ENCODE data around the gene ABCC11. TPM values are rescaled to one million over a fixed set of nuclear protein-coding genes. Genes with fewer than 3 reads are reported as not detected.
"Not testable (repeated sequence)": the region's sequence is repeated elsewhere in the genome, so short reads cannot be mapped to it uniquely, and the experiment has no call there.

Gene ABCC11
- total RNA-seq, 2 donors from 2014 or later: 0.50 TPM; not detected in 1

DNA sequence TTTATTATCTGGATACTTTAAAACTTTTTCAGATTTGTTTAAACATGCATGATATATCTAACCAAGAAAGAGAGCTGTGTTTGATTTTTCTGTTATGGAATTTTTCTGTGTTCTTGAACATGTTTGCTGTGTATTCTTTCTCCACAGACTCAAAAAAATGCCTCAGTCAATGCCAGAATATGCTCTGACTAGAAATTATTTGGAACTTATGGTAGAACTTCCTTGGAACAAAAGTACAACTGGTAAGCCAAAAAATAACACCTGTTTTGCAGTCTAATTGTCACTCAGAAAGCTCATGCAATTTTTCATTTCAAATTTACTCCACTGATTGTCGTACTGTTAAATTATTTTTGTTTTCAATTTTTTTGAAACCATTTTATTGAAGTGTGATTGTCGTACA is 15.3 kb upstream of the ABCC11 start:
- no peak for DNase-seq (ENCODE audit: low spot score in 2 of 2)
- Mint-ChIP-seq H3K9me3 (peaks cover 0 to 8% of the 10 kb centered on the region in 2 donors), H3K27ac (no peak overlapping the region), H3K36me3 (peaks cover 28 to 47% of the 10 kb centered on the region in 2 donors)
- no peak for ATAC-seq

DNA sequence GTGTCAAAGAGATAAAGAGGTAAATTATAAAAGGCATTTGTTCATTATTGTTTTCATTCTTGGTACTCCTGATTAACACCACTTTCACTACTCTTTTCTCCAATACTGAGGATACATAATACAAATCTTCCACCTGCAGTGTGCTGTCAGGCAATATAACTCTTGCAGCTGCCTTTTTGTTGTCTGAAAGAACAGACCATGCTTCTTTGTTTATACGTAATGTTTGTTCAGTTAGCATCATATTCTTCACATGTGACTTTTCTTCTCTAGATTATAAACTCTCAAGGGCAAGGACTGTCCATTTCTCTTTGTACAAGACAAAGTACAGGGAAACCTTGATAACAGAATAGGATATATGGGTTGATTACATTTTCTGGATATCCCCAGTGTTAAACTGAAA is 14.2 kb upstream of the ABCC11 start:
- no peak overlapping the region for H3K27ac Mint-ChIP-seq
- ATAC-seq: no peak
- peaks cover 0 to 8% of the 10 kb centered on the region in 2 donors for H3K9me3 Mint-ChIP-seq
- no peak for DNase-seq (ENCODE audit: low spot score in 2 of 2)
- H3K36me3 Mint-ChIP-seq: peaks cover 28 to 47% of the 10 kb centered on the region in 2 donors

DNA sequence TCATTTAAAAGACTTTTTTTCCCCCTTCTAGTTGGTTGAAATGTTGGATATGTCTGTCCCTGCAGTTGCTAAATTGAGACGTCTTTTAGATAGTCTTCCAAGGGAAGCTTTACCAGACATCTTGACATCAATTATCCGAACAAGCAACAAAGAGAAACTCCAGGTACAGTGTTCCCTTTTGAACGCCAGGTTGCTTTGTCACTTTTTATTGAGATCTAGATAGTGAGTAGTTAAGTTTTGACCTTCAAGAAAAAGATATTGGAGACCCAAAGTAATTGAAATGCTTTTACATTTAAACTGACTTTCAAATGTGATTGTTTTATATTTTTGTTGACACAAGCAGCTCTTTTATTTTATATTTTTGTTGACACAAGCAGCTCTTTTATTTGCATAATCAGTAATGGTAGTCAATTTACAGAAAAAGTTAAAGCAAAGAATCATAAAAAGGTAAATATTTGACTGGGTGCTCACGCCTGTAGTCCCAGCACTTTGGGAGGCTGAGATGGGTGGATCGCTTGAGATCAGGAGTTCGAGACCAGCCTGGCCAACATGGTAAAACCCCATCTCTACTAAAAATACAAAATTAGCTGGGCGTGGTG is 9.3 kb upstream of the ABCC11 start:
- H3K36me3 Mint-ChIP-seq: peaks cover 0 to 25% of the 10 kb centered on the region in 2 donors
- no peak overlapping the region for H3K27ac Mint-ChIP-seq
- no peak for ATAC-seq

DNA sequence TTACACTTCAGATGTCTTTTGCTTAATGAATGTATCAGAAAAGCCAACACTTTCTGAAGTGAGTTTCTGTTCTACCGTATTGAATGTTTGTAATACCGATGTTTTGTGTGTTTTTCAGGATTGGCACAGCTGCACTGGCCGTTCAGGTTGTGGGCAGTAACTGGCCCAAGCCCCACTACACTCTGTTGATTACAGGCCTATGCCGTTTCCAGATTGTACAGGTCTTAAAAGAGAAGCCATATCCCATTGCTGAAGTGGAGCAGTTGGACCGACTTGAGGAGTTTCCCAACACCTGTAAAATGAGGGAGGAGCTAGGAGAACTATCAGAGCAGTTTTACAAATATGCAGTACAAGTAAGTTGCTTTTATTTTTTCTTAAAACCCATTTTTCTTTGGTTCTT is 4.7 kb upstream of the ABCC11 start:
- ATAC-seq (no peak), DNase-seq (ENCODE audit: low spot score in 2 of 2) (no peak)
- peaks cover 0 to 13% of the 10 kb centered on the region in 2 donors for H3K36me3 Mint-ChIP-seq
- H3K9me3 Mint-ChIP-seq: no peaks in the 10 kb centered on the region
- H3K27ac Mint-ChIP-seq: no peak overlapping the region

More for the DNA sequence above, 9.3 kb upstream of the ABCC11 start:
- no peaks in the 10 kb centered on the region for H3K9me3 Mint-ChIP-seq
- no peak for DNase-seq (ENCODE audit: low spot score in 2 of 2)

DNA sequence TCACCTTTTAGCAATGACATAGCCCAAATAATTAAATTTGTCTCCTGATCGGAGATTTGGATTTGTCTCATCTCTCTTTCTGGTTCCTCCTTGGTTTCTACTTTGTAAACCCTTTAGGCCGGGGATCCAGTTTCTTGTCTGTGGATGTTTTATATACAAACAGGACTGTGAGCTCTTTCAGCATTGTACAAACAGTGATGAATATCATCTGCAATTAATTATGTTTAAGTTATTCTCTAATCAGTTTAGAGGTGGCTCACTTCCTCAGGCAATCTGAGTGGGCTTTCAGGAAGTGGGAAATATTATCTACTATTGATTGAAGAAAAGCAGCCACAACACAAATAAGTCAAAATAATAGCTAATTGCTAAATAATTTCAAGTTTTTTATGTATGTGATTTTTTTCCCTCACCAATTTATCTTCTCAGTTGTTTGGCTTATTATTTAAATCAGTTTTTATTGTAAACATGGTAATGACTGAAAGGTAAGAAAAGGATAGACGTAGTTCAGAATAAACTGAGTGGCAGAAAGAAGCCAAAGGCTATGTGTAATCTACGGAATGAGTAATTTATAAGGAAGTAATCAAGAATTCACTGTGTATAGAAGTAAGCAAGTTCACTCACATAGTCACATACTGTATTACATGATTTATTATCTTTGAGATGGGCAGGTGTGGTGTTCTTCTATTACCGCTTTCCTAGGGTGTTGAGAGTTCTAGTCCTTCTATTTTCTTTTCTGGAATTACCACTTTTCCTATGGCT is 3.4 kb upstream of the ABCC11 start:
- DNase-seq (ENCODE audit: low spot score in 2 of 2) (no peak), ATAC-seq (no peak)
- Mint-ChIP-seq H3K36me3 (peaks cover 0 to 13% of the 10 kb centered on the region in 2 donors), H3K9me3 (no peaks in the 10 kb centered on the region), H3K27ac (no peak overlapping the region)

DNA sequence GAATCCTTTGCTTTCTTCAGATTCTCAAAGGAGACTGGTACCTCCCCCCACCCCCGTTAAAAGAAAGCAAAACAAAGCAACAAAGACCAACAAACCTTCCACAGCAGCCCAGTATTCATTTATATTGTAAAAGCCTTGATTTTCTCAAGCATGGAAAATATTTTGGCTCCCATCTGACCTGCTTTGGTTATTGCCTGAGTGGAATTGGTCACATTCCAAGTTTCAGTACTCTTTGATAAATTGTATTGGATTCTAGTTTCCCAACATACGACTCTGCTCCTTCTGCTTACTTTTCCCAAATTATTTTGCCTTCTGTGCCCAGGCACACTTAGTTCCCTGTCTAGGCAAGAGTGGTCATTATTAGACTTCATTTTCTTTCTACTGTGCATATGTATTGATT is 1.3 kb downstream of the ABCC11 start:
- DNase-seq (ENCODE audit: low spot score in 2 of 2) (no peak), ATAC-seq (no peak)
- peaks cover 9 to 12% of the 10 kb centered on the region in 2 donors for H3K36me3 Mint-ChIP-seq
- no peak overlapping the region for H3K27ac Mint-ChIP-seq
- H3K9me3 Mint-ChIP-seq: peaks cover 0 to 3% of the 10 kb centered on the region in 2 donors

DNA sequence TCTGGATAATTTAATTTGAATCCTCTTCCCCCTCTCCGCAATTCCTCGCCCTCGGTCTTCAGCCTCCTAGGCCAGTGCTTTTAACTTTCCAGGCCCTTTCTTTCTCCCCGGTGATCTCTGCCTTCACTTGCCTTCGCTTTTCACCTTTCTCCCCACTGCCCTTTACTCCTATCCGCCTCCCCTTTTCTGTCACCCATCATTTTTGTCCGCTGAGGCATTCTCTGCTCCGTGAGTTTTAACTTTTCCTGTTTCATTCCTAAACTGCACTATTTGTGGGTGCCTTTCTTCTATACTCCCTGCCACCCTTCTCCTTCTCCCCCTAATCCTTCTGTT is 2.5 kb downstream of the ABCC11 start:
- peaks cover 9 to 14% of the 10 kb centered on the region in 2 donors for H3K36me3 Mint-ChIP-seq
- no peak for DNase-seq (ENCODE audit: low spot score in 2 of 2)
- no peak for ATAC-seq
- peak overlapping the region; percentile 89 to 97 for H3K27ac Mint-ChIP-seq
- H3K9me3 Mint-ChIP-seq: peaks cover 0 to 8% of the 10 kb centered on the region in 2 donors

DNA sequence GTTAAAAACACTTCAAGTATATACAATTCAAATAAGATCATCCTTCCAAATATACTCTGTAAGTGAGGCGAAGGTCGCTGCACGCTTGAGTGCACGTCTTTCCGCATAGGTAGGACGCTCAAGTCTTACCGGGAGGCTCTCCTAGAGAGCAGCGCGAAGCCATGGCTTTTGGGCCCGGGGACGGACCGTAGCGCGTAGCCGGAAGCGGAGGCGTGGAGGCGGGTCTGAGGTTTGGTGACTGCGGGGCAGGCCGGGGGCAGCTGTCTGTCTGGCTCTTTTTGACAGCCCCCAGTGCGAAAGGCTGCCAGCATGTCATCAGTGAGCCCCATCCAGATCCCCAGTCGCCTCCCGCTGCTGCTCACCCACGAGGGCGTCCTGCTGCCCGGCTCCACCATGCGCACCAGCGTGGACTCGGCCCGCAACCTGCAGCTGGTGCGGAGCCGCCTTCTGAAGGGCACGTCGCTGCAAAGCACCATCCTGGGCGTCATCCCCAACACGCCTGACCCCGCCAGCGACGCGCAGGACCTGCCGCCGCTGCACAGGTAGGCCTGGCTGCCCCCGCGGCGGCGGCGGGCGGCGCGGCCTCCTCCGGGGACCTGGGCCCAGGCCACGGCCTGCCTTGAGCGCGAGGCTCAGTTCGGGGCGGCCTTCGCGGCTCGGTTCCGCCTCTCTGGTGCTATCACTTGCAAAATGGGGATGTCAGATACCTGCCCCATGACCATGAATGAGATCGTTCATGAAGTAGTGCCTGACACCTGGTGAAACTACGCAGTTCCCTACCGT is 3.1 kb downstream of the ABCC11 start, which contains the start of gene LONP2:
TSS of gene LONP2 (plus strand) at position 221 of the 783 bp plus-strand sequence. CDS start at position 310, 89 bp downstream.
- ATAC-seq (peak; percentile 98), DNase-seq (ENCODE audit: low spot score in 2 of 2) (peak; percentile 91 to 92)
- Mint-ChIP-seq H3K27ac (peak within 1 kb of the TSS; percentile 89 to 97), H3K36me3 (peaks cover 9 to 14% of the 10 kb centered on the region in 2 donors), H3K9me3 (peaks cover 0 to 10% of the 10 kb centered on the region in 2 donors)

DNA sequence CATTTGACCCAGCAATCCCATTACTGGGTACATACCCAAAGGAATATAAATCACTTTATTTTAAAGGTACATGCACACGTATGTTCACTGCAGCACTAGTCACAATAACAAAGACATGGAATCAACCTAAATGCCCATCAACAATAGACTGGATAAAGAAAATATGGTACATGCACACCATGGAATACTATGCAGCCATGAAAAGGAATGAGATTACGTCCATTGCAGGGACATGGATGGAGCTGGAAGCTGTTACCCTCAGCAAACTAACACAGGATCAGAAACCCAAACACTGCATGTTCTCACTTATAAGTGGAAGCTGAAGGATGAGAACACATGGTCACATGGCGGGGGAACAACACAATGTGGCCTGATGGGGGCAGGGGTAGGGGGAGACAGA is 7.2 kb downstream of the ABCC11 start:
- not testable (repeated sequence) for ATAC-seq; H3K9me3 Mint-ChIP-seq; DNase-seq (ENCODE audit: low spot score in 2 of 2); H3K27ac Mint-ChIP-seq
- H3K36me3 Mint-ChIP-seq: peaks cover 6 to 12% of the 10 kb centered on the region in 2 donors

DNA sequence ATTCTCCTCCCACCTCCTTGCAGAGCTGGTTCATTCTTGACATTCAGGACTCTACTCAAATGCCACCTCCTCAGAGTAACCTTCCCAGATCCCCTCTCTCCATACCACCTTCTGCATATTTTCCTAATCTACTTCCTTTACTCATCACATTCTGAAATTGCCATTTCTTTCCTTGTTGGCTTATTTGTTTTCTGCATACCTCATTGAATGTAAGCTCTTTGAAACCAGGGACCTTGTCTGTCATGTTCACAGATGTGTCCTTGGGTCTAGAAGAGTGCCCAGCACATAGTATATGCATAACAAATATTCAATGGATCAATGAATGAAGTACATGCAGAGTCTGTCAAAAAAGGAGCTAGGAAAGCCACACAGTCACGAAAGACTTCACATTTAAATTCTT is 11.1 kb downstream of the ABCC11 start:
- H3K9me3 Mint-ChIP-seq: peaks cover 0 to 9% of the 10 kb centered on the region in 2 donors
- DNase-seq (ENCODE audit: low spot score in 2 of 2): no peak
- peaks cover 0 to 4% of the 10 kb centered on the region in 2 donors for H3K36me3 Mint-ChIP-seq
- no peak overlapping the region for H3K27ac Mint-ChIP-seq
- ATAC-seq: no peak

DNA sequence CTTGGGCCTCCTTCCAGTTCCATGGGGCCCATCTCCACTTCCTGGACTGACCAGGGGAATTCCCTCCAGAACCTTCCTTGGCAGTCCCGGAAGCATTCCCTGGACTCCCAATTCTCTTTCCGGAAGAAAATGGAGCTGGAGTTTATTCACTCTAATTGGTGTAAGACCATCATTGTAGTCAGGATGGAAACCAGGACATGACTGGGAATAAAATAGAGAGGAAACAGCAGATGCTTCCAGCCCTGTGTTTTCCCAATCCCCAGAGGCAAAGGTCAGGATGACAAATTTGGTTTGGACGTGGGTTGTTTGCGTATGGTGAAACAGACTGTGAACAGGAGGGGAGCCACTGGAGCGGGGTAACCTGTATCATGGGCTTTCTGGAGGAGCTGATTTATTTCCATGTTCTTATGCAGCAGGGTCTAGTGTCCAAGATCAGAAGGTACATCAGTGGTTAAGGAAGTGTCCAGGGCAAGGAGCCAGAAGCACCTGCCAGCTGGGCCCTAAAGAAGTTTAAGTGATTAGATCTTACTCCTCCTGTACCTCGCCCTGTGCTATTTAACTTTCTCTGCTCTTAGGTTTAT is 11.7 kb downstream of the ABCC11 start:
- H3K9me3 Mint-ChIP-seq: peaks cover 0 to 6% of the 10 kb centered on the region in 2 donors
- H3K27ac Mint-ChIP-seq: no peak overlapping the region
- DNase-seq (ENCODE audit: low spot score in 2 of 2): no peak
- no peak for ATAC-seq
- H3K36me3 Mint-ChIP-seq: no peaks in the 10 kb centered on the region

DNA sequence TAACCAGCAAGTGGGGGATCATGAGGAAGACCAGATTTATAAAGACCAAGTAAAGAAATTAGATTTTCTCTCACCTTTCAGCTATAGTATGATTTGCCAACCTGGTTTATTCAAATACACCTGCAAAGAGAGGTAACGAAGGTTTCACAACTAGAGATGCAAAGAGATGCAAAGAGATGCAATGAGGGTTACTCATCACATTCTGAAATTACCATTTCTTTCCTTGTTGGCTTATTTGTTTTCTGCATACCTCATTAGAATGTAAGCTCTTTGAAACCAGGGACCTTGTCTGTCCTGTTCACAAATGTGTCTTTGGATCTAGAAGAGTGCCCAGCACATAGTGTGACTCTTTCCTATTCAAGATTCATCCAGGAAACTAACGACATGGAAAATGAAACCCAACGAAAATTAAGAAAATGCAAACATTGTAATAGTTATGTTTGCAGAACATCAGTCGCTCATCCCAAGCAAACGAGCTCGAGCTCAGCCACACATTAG is 12.2 kb downstream of the ABCC11 start:
- DNase-seq (ENCODE audit: low spot score in 2 of 2): no peak
- ATAC-seq: no peak
- H3K9me3 Mint-ChIP-seq: peaks cover 0 to 4% of the 10 kb centered on the region in 2 donors
- H3K36me3 Mint-ChIP-seq: no peaks in the 10 kb centered on the region
- no peak overlapping the region for H3K27ac Mint-ChIP-seq

DNA sequence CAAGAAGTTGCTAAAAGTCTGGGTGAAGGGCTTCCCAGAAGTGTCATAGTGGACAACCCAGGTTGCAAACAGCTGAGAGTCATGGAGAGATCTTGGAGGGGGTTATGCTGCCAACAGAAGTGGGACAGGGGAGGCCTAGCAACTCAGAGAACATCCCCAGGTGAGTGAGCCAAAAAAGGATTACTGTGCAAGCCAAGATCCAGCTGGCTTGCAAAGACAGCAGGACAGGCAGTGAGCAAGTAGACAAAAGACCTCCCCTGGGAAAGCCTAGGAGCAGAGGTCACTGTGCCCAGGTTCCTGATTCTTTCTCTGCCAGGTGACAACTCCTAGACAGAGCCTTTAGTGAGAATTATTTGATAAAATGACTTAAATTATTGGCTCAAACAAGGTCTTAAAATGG is 12.7 kb downstream of the ABCC11 start:
- H3K9me3 Mint-ChIP-seq: no peaks in the 10 kb centered on the region
- DNase-seq (ENCODE audit: low spot score in 2 of 2) (no peak), ATAC-seq (no peak)
- no peaks in the 10 kb centered on the region for H3K36me3 Mint-ChIP-seq
- H3K27ac Mint-ChIP-seq: no peak overlapping the region

DNA sequence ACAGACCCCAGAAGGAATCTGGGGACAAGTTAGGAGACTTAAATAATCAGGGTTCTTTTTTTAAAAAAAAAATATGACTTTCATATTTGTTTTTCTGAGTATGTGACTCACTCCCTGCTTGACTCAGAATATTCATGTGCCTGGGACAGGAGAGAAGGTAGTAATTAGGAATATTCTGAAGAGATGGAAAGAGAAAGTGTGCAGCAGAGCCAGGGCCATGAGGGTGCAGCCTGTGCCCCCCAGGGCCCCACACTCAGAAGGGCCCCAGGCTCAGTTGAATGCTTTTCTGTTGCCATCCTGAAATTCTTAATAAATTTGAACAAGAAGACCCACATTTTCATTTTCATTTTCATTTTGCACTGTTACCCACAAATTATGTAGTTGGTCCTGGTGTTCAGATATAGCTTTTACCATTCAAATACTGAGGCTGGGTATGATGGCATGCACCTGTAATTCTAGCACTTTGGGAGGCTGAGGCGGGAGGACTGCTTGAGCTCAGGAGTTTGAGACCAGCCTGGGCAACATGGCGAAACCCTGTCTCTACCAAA is 14.8 kb downstream of the ABCC11 start:
- DNase-seq (ENCODE audit: low spot score in 2 of 2) (no peak), ATAC-seq (peak; percentile 80 to 82)
- H3K27ac Mint-ChIP-seq: peak overlapping the region; percentile 9 to 79
- H3K36me3 Mint-ChIP-seq: no peaks in the 10 kb centered on the region
- H3K9me3 Mint-ChIP-seq: no peaks in the 10 kb centered on the region

DNA sequence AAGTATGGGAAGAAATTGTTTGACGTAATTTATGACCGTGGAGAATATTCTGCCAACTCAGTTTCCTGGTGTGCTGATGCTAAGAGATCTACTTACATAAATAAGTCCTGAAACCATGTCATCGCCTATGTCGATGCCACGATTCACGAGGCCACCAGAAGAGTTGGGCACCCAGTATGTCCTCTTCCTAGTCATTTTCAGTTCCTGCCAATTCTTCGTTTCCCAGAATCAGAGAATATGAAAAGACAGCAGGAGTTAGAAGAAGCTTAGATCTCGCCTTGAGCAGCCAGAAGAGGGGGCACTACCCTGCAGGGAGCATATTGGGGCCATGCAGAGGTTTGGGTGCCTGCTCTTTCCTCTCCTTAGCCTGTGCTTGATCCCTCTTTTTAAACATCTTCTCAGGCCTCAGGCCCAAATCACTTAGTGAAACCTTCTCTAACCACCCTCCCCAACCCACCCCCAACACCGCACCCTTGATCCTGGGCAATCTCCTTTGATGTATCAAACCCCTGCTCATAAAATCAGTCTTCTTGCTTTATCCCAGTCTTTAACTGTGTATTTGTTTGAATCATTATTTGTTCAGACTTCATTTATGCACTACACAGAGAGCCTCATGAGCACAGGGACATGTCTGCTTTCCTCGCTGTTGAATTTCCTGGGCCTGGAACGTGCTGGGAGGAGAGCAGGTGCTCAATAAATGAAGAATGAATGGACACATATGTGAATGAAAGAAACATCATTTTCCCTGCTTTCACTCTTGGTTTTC is 15.4 kb downstream of the ABCC11 start:
- Mint-ChIP-seq H3K9me3 (no peaks in the 10 kb centered on the region), H3K36me3 (no peaks in the 10 kb centered on the region), H3K27ac (peak overlapping the region; percentile 9 to 79)
- ATAC-seq: peak; percentile 81 to 87
- peak in 1 of 2 donors; percentile 32 for DNase-seq (ENCODE audit: low spot score in 2 of 2)

DNA sequence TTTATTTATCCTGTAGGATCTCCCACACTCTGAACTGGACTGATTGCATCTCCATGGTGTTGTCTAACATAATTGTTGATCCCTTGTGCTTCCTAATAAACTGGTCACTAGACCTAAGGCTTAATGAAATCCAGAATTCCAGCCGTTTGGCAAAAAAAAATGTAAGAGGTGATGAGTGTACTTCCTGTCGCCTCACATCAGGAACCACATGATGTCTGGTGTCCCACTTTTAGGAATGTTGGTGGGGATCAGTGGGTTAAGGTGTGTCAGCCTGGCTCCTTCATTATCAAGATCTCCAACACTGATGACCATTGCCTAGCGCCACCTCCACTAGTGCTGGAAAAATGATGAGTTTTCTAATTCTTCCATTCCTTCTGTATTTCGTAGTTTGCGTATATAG is 21.9 kb downstream of the ABCC11 start:
- no peak overlapping the region for H3K27ac Mint-ChIP-seq
- no peaks in the 10 kb centered on the region for H3K36me3 Mint-ChIP-seq
- ATAC-seq: no peak
- peaks cover 0 to 5% of the 10 kb centered on the region in 2 donors for H3K9me3 Mint-ChIP-seq
- DNase-seq (ENCODE audit: low spot score in 2 of 2): no peak
